Lower leg skin (tissue), 3 donors: ENCODE results near the gene CHAF1B.

Source experiments
- POLR2A ChIP-seq, 2 donors: fragments of 450-650 bp; IDR thresholded peaks; one replicate each; pipeline ENCODE4 v1.6.1; 2016 to 2017; ENCODE audit warnings: antibody characterized with exemption in 2 of 2, mild to moderate bottlenecking in 1 of 2, moderate library complexity in 1 of 2
- TF ChIP-seq, protein P1 (sequence below), 3 donors: fragments of 450-650 bp; IDR thresholded peaks; one replicate each; pipeline ENCODE4 v1.5.1; 2016; ENCODE audit warnings: antibody characterized with exemption in 3 of 3, mild to moderate bottlenecking in 3 of 3, moderate library complexity in 2 of 3

DNA sequence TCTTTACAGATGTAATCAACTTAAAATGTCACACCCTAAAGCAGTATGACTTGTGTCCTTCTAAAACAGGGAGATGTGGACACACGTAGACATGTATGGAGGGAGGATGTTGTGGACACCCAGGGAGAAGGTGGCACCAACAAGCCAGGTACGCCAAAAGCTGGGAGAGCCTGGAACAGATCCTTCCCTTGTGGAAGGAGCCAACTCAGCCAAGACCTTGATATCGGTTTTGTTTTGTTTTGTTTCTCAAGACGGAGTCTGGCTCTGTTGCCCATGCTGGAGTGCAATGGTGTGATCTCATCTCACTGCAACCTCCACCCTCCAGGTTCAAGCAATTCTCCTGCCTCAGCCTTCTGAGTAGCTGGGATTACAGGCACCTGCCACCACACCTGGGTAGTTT, 45.6 kb downstream of the CHAF1B start:
- no peak for TF ChIP-seq POLR2A (IDR thresholded peaks at IDR 0.05)
- TF ChIP-seq, protein P1, sequence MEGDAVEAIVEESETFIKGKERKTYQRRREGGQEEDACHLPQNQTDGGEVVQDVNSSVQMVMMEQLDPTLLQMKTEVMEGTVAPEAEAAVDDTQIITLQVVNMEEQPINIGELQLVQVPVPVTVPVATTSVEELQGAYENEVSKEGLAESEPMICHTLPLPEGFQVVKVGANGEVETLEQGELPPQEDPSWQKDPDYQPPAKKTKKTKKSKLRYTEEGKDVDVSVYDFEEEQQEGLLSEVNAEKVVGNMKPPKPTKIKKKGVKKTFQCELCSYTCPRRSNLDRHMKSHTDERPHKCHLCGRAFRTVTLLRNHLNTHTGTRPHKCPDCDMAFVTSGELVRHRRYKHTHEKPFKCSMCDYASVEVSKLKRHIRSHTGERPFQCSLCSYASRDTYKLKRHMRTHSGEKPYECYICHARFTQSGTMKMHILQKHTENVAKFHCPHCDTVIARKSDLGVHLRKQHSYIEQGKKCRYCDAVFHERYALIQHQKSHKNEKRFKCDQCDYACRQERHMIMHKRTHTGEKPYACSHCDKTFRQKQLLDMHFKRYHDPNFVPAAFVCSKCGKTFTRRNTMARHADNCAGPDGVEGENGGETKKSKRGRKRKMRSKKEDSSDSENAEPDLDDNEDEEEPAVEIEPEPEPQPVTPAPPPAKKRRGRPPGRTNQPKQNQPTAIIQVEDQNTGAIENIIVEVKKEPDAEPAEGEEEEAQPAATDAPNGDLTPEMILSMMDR (IDR thresholded peaks at IDR 0.05), result no peak
